HepG2 (cell line): Measurements from ENCODE around the gene C3orf70. TPM values are rescaled to one million over a fixed set of nuclear protein-coding genes. Genes with fewer than 3 reads are reported as not detected.

Experiments used
- ATAC-seq: fragments of 200-7000 bp; cut with Tn5 transposase; 3 replicates; pipeline ENCODE4 v1.9.1; 2020; ENCODE audit warnings: mild to moderate bottlenecking, moderate library complexity
- BruUV-seq: library from RNA; stranded (reverse); fragments of 400-500 nt; replicated peaks from 2 replicates; lab custom pipeline; 2021; lab: Mats Ljungman, UMichigan
- CTCF ChIA-PET: fragments of 300-600 bp; formaldehyde crosslinking; extraction: SDS; loops from one replicate; lab custom pipeline; 2021; ENCODE audit warnings: low total read pairs, inconsistent platforms, low intra/inter-chr PET ratio; lab: Yijun Ruan, JAX
- POLR2A ChIA-PET: fragments of 350-600 bp; sonication (Branson Sonifier 250); formaldehyde crosslinking; loops from one replicate; lab custom pipeline; 2020; ENCODE audit warnings: antibody characterized with exemption, inconsistent platforms; lab: Yijun Ruan, JAX
- DNase-seq: peaks from one replicate; pipeline ENCODE4 v3.0.0-alpha.2; 2015; ENCODE audit warnings: low spot score
- FAIRE-seq: peaks from 3 replicates; lab custom pipeline; 2011; peaks lifted over from hg19 to GRCh38; lab: Jason Lieb, UNC
- H2AFZ ChIP-seq: one replicate; pipeline ENCODE4 v1.6.1; 2011; ENCODE audit warnings: low read length, inconsistent platforms
- H3K27ac ChIP-seq: fragments of 300-600 bp; 3 replicates; pipeline ENCODE4 v1.8.0; 2011; ENCODE audit warnings: mixed run types, mild to moderate bottlenecking, mixed read lengths, low read length, inconsistent platforms; ENCODE audit not compliant: insufficient read depth; ENCODE audit errors: extremely low read length
- H3K27me3 ChIP-seq, 2 experiments: fragments of 200-600 bp in 1 of 2; 2 replicates in 1 of 2; 3 replicates in 1 of 2; pipeline versions ENCODE4 v1.6.0 to v1.8.0; 2011; ENCODE audit warnings: low read length in 2 of 2, mild to moderate bottlenecking in 2 of 2, moderate library complexity in 2 of 2, inconsistent platforms in 1 of 2; ENCODE audit not compliant: insufficient read depth in 2 of 2, control insufficient read depth in 1 of 2
- H3K36me3 ChIP-seq, 2 experiments: fragments of 200-600 bp in 1 of 2; replicated peaks in 1 of 2; 2 replicates in 1 of 2; 3 replicates in 1 of 2; pipeline versions ENCODE4 v1.5.1 to v1.8.0; 2011; ENCODE audit warnings: low read length in 2 of 2, inconsistent platforms in 1 of 2; ENCODE audit not compliant: insufficient read depth in 2 of 2, control insufficient read depth in 1 of 2
- H3K4me1 ChIP-seq: 2 replicates; pipeline ENCODE4 v1.5.1; 2012; ENCODE audit warnings: low read length, inconsistent platforms; ENCODE audit not compliant: insufficient read depth
- H3K4me2 ChIP-seq: 2 replicates; pipeline ENCODE4 v1.6.0; 2011; ENCODE audit warnings: low read depth, low read length, inconsistent platforms
- H3K4me3 ChIP-seq, 3 experiments: fragments of 200-600 bp in 1 of 3; sonication (generic), shearing (Covaris generic) in 1 of 3; replicated peaks in 1 of 3; 2 replicates each; pipeline ENCODE4 v1.5.1; 2011 to 2016; ENCODE audit warnings: low read length in 3 of 3, inconsistent platforms in 2 of 3, low read depth in 2 of 3, mild to moderate bottlenecking in 2 of 3, control low read depth in 1 of 3, mixed read lengths in 1 of 3; ENCODE audit not compliant: insufficient read depth in 1 of 3
- H3K79me2 ChIP-seq: one replicate; pipeline ENCODE4 v1.6.1; 2011; ENCODE audit warnings: low read length, inconsistent platforms; ENCODE audit not compliant: insufficient read depth
- H3K9ac ChIP-seq: 2 replicates; pipeline ENCODE4 v1.6.0; 2011; ENCODE audit warnings: mild to moderate bottlenecking, low read depth, low read length, inconsistent platforms; ENCODE audit not compliant: insufficient read depth
- H3K9me3 ChIP-seq: 2 replicates; pipeline ENCODE4 v1.5.1; 2012; ENCODE audit warnings: mild to moderate bottlenecking, low read length
- H4K20me1 ChIP-seq: 2 replicates; pipeline ENCODE4 v1.6.0; 2011; ENCODE audit warnings: inconsistent platforms, mild to moderate bottlenecking, low read length, moderate library complexity; ENCODE audit not compliant: insufficient read depth
- ATAD3A ChIP-seq: sonication (generic); formaldehyde crosslinking; IDR thresholded peaks from 2 replicates; pipeline ENCODE4 v1.4.0; 2020; ENCODE audit warnings: missing genetic modification reagents
- CEBPB ChIP-seq: IDR thresholded peaks from 2 replicates; pipeline ENCODE4 v1.6.1; 2011; ENCODE audit warnings: low read depth, low read length, improper control_type of control experiment, borderline replicate concordance
- EP300 ChIP-seq, 3 experiments: sonication (generic) in 1 of 3; formaldehyde crosslinking in 1 of 3; IDR thresholded peaks; 2 replicates each; pipeline versions ENCODE4 v1.5.1 to v1.6.1; 2011 to 2020; ENCODE audit warnings: low read depth in 2 of 3, low read length in 2 of 3, borderline replicate concordance in 1 of 3, improper control_type of control experiment in 1 of 3, mild to moderate bottlenecking in 1 of 3, missing genetic modification reagents in 1 of 3, moderate library complexity in 1 of 3
- ERF ChIP-seq: IDR thresholded peaks from 2 replicates; pipeline ENCODE4 v1.6.1; 2018; ENCODE audit warnings: missing biosample characterization, missing genetic modification reagents
- HBP1 ChIP-seq: IDR thresholded peaks from 2 replicates; pipeline ENCODE4 v1.6.1; 2016; ENCODE audit warnings: low read depth, control low read depth
- KMT2A ChIP-seq: sonication (generic); formaldehyde crosslinking; IDR thresholded peaks from 2 replicates; pipeline ENCODE4 v1.4.0; 2020; ENCODE audit warnings: missing genetic modification reagents
- LCORL ChIP-seq, 2 experiments: fragments of 450-650 bp in 1 of 2; sonication (generic) in 1 of 2; formaldehyde crosslinking in 1 of 2; IDR thresholded peaks; 2 replicates each; pipeline versions ENCODE4 v1.5.0 to v1.6.1; 2017 to 2020; ENCODE audit warnings: antibody characterized with exemption in 1 of 2, missing genetic modification reagents in 1 of 2
- NFATC3 ChIP-seq: sonication (generic); formaldehyde crosslinking; IDR thresholded peaks from 2 replicates; pipeline ENCODE4 v1.5.1; 2020; ENCODE audit warnings: mild to moderate bottlenecking, missing genetic modification reagents
- NR2F6 ChIP-seq, 2 experiments: IDR thresholded peaks; 2 replicates each; pipeline ENCODE4 v1.6.1; 2016; ENCODE audit warnings: antibody characterized with exemption in 1 of 2, mild to moderate bottlenecking in 1 of 2
- PATZ1 ChIP-seq: sonication (generic); formaldehyde crosslinking; IDR thresholded peaks from 2 replicates; pipeline ENCODE4 v1.4.0; 2020; ENCODE audit warnings: missing genetic modification reagents
- RAD51 ChIP-seq: fragments of 450-650 bp; IDR thresholded peaks from 2 replicates; pipeline ENCODE4 v1.6.1; 2016; ENCODE audit warnings: borderline replicate concordance
- SMC3 ChIP-seq: IDR thresholded peaks from 2 replicates; pipeline ENCODE4 v1.6.1; 2011; ENCODE audit warnings: low read length, improper control_type of control experiment
- STAG1 ChIP-seq: sonication (generic); formaldehyde crosslinking; IDR thresholded peaks from 2 replicates; pipeline ENCODE4 v1.4.0; 2020; ENCODE audit warnings: missing genetic modification reagents
- ZBTB3 ChIP-seq: sonication (generic); formaldehyde crosslinking; IDR thresholded peaks from 2 replicates; pipeline ENCODE4 v1.4.0; 2020; ENCODE audit warnings: low read depth, mild to moderate bottlenecking, moderate library complexity, missing genetic modification reagents, borderline replicate concordance
- ZKSCAN1 ChIP-seq: fragments of 150-350 bp; IDR thresholded peaks from 2 replicates; pipeline ENCODE4 v1.6.1; 2014; ENCODE audit warnings: low read length
- ZNF235 ChIP-seq: sonication (generic); formaldehyde crosslinking; IDR thresholded peaks from 2 replicates; pipeline ENCODE4 v1.8.1; 2023; ENCODE audit warnings: mild to moderate bottlenecking, missing genetic modification reagents, borderline replicate concordance
- ZNF329 ChIP-seq: sonication (generic); formaldehyde crosslinking; IDR thresholded peaks from 2 replicates; pipeline ENCODE4 v1.9.0; 2021; ENCODE audit warnings: low read depth, mild to moderate bottlenecking, missing genetic modification reagents
- ZNF501 ChIP-seq: sonication (generic); formaldehyde crosslinking; IDR thresholded peaks from 2 replicates; pipeline ENCODE4 v1.5.1; 2020; ENCODE audit warnings: mild to moderate bottlenecking, moderate library complexity, missing genetic modification reagents
- ZNF530 ChIP-seq: sonication (generic); formaldehyde crosslinking; IDR thresholded peaks from 2 replicates; pipeline ENCODE4 v1.5.0; 2020; ENCODE audit warnings: low read depth, mild to moderate bottlenecking, missing genetic modification reagents
- ZNF589 ChIP-seq: sonication (generic); formaldehyde crosslinking; conservative IDR thresholded peaks from 2 replicates; pipeline ENCODE4 v1.8.0; 2022; ENCODE audit warnings: mild to moderate bottlenecking, moderate library complexity, missing genetic modification reagents
- WGBS: methylation state at CpG from one replicate; pipeline ENCODE4 v1.1.6; 2017; ENCODE audit warnings: low lambda C conversion rate; 5-methylcytosine and 5-hydroxymethylcytosine counted together
- in situ Hi-C: cut with HindIII; loops from 2 replicates; pipeline ENCODE4 v1.10.0; 2017; ENCODE audit warnings: low pct_unique_long_range_greater_than_20kb; ENCODE audit not compliant: extremely low pct_ligation_motif_present
- intact Hi-C: fragments of 100-400 bp; cut with micrococcal nuclease; formaldehyde crosslinking; loops from one replicate; pipeline ENCODE4 v1.10.0; 2022; ENCODE audit not compliant: unreplicated experiment
- polyA plus RNA-seq, 8 experiments: library from polyadenylated mRNA; depleted of rRNA in 3 of 8; stranded (reverse) in 7 of 8; unstranded in 1 of 8; fragments of >200 nt; fragmentation: Illumina TruSeq in 4 of 8; extraction: Trizol in 4 of 8; gene quantifications; 2 replicates each; pipeline versions ENCODE4 v1.2.1 to v1.2.3, GENCODE V29; 2011 to 2016; ENCODE audit warnings: low read depth in 4 of 8, missing spikeins in 1 of 8, mixed read lengths in 1 of 8; ENCODE audit not compliant: insufficient read depth in 1 of 8
- total RNA-seq, 5 experiments: library from RNA; depleted of rRNA; stranded (reverse); fragments of >200 nt; fragmentation: Illumina TruSeq; extraction: Trizol; gene quantifications; 2 replicates each; pipeline ENCODE4 v1.2.3, GENCODE V29; 2016; ENCODE audit warnings: low read depth in 1 of 5

The C3orf70 gene
- total and polyA plus RNA-seq, 2 of the 13 experiments (the other 11 are each of a cell fraction or from before 2014, with no cell fraction given) = 0.79 to 2.4 TPM

GRCh38 chr3:185176750-185177359, 24.0 kb upstream of the C3orf70 start:
- WGBS = 7% methylated on average over 10 of the region's 10 CpGs
- H2AFZ ChIP-seq = no peak overlapping the region
- H3K9ac ChIP-seq = no peak overlapping the region
- FAIRE-seq (peak; percentile 64), ATAC-seq (no peak), DNase-seq (peak; percentile 36)
- peak overlapping the region in 2 of 3 experiments; percentile 22 to 52; a peak in 3 of 6 replicates for H3K4me3 ChIP-seq
- peak overlapping the region; percentile 94 for H3K4me2 ChIP-seq
- peaks cover 24% of the 10 kb centered on the region for H3K4me1 ChIP-seq
- H4K20me1 ChIP-seq = no peaks in the 10 kb centered on the region
- CTCF ChIA-PET = interaction anchor here (0.8 to 3.4 kb wide), 4 partner anchors 93 to 302 kb away, joined by 4 to 38 read pairs (median 10); no protein-coding TSS in a partner anchor
- H3K27ac ChIP-seq = no peak overlapping the region
- no peaks in the 10 kb centered on the region for H3K79me2 ChIP-seq
- in situ Hi-C loops (loop anchor here (5.0 kb wide), 2 partner anchors 105 to 300 kb away; no protein-coding TSS in a partner anchor), intact Hi-C loops (loop anchor here (10.0 kb wide), 1 partner anchor 192 kb away; no protein-coding TSS in a partner anchor)
- peaks cover 0 to 2% of the 10 kb centered on the region in 2 experiments; a peak in 1 of 5 replicates for H3K27me3 ChIP-seq
- no peaks in the 10 kb centered on the region for H3K9me3 ChIP-seq
- POLR2A ChIA-PET = interaction anchor here (1.6 kb wide), 1 partner anchor 106 kb away, joined by 9 read pairs; no protein-coding TSS in a partner anchor
- H3K36me3 ChIP-seq = no peaks in the 10 kb centered on the region
- BruUV-seq = no TSS peak
- TF ChIP-seq KMT2A (CRISPR knock-in tag) (no peak), ZNF530 (CRISPR knock-in tag) (no peak), ZNF589 (no peak), ZNF329 (CRISPR knock-in tag) (no peak), CEBPB (no peak), RAD51 (no peak), HBP1 (CRISPR knock-in tag) (no peak), ZNF235 (CRISPR knock-in tag) (no peak), EP300 (IDR thresholded peaks at IDR 0.05; ENCODE audit: low read depth in 2 of 2, low read length in 2 of 2) (no peak), EP300 (CRISPR knock-in tag; IDR thresholded peaks at IDR 0.05; ENCODE audit: borderline replicate concordance) (no peak), NR2F6 (IDR thresholded peaks at IDR 0.05) (0 out of 2 replicates have a peak, but pooled peaks have one; percentile 14), NR2F6 (CRISPR knock-in tag; IDR thresholded peaks at IDR 0.05) (0 out of 2 replicates have a peak, but pooled peaks have one; percentile 10), SMC3 (peak; percentile 55; the same call in 1 of the 2 replicates), ATAD3A (no peak), ZBTB3 (CRISPR knock-in tag) (no peak), NFATC3 (CRISPR knock-in tag) (no peak), ZNF501 (no peak), LCORL (IDR thresholded peaks at IDR 0.05) (no peak), LCORL (CRISPR knock-in tag; IDR thresholded peaks at IDR 0.05) (no peak), STAG1 (CRISPR knock-in tag) (peak; percentile 80), ERF (CRISPR knock-in tag) (no peak), ZKSCAN1 (no peak), PATZ1 (CRISPR knock-in tag) (no peak)
